Activated T-cell treated with anti-CD3 and anti-CD28 coated beads for 48 hours (primary cell): ENCODE results near the gene CCR7.
"Not testable (repeated sequence)": the region's sequence is repeated elsewhere in the genome, so short reads cannot be mapped to it uniquely, and the experiment has no call there.

Experiments used
- DNase-seq: peaks from one replicate; pipeline ENCODE4 v3.0.0-alpha.2; 2020; ENCODE audit warnings: low read depth

Gene CCR7

DNA sequence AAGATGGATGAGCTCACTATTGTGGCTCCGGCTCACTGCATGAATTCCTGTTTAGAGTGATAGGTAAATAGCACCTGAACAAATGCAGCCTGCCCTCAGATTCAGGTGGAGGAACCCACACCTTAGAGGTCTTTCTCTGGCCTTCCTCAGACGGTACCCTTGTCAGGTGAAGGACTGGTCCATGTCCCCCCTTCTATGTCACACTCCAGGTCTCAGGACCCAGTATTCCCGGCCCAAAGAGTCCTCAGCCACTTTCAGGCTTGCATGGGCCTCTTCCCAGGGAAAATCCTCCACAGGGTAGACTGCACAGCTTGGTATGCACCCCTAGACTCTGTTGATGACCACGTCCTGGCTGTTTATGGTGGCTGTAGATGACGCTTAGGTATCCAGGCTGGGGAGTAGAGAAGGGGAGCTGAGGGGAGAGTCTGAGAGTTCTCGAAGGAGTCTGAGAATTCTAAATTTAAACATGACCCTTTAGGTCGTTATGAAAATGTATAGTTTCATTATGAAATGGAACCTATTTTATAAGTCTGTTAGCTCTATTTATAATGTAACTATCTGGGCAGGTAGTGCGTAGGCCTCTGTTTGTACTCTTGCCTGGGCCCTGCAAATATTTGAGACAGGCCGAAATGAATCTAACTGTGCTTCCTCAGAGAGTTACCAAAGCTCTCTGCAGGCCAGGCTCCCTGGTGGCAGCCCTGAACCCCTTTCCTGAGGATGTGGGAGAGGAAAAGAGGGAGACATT, 32.5 kb upstream of the CCR7 start:
- DNase-seq = no peak

DNA sequence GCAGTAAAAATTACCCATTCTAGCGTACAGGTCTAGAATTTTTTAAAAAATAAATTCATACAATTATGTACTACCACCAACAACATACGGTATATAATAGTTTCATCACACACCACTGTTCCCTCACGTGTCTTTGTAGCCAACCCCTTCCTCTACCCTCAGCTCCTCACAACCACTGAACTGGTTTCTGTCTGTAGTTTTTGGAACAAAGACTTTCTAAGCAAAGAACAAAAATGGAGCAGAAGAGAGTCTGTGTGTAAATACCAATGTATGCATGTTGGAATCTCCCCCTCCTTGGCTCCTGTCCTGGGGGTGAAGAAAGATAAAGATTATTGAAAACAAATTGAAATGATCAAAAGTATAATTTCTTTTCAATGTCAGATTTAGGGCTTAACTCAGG, 31.9 kb upstream of the CCR7 start:
- no peak for DNase-seq

DNA sequence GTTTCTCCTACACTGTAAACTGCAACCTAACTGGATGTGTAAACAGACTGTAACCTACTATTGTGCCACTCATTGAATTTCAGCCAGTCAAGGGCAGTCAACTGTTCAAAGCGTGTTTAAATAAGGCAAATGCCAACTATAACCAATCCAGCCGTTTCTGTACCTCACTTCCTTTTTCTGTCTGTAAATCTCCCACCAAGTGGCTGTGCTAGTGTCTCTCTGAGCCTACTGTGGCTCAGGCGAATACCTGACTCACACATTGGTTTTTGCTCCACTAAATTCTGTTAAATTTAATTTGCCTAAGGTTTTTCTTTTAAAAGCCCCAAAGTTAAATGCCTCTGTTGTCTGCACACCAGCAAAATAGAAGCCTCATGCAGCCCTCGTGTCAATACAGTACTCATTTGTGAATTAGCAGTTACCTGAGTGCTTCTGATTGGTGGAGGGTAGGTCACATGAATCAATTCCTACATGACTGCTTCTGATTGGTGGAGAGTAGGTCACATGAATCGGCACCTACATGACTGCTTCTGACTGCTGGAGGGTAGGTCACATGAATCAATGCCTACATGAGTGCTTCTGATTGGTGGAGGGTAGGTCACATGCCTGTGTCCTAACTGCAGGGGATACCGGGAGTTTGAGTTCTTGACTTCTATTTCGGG, 31.1 kb upstream of the CCR7 start:
- no peak for DNase-seq

DNA sequence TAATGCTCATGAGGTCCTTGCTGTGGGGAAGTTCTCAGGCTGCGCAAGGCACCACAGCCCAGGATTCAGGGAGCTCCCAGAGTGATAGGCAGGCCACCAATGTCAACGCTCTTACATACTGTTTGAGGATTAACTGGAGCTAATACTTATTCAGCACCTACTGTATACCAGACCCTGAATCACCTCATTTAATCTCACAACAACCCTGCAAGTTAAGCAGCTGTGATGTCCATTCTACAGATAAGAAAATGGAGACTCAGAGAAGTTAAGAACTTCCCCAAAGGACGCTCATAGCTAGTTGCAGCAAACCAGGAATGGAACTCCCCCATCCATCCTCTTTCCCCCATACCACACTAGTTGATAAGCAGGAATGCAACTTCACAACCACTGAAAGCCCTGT, 25.5 kb upstream of the CCR7 start:
- no peak for DNase-seq

DNA sequence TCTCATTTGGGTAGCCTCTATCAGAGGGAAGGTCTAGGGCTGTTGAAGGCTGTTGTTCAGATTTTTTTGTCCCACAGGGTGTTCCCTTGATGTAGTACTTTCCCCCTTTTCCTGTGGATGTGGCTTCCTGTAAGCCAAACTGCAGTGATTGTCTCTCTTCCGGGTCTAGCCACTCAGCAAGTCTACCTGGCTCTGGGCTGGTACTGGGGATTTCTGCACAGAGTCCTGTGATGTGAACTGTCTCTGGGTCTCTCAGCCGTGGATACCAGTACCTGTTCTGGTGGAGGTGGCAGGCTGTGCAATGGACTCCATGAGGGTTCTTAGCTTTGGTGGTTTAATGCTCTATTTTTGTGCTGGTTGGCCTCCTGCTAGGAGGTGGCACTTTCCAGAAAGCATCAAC, 23.3 kb upstream of the CCR7 start:
- no peak for DNase-seq

DNA sequence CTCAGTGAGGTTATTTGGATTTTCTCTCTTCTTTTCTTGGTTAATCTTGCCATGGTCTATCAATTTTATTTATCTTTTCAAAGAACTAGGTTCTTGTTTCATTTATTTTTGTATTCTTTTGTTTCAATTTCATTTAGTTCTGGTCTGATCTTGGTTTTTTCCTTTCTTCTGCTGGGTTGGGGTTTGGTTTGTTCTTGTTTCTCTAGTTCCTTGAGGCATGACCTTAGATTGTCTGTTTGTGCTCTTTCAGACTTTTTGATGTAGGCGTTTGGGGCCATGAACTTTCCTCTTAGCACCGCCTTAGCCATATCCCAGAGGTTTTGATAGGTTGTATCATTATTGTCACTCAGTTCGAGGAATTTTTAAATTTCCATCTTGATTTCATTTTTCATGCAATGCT, 21.0 kb upstream of the CCR7 start:
- DNase-seq = not testable (repeated sequence)

DNA sequence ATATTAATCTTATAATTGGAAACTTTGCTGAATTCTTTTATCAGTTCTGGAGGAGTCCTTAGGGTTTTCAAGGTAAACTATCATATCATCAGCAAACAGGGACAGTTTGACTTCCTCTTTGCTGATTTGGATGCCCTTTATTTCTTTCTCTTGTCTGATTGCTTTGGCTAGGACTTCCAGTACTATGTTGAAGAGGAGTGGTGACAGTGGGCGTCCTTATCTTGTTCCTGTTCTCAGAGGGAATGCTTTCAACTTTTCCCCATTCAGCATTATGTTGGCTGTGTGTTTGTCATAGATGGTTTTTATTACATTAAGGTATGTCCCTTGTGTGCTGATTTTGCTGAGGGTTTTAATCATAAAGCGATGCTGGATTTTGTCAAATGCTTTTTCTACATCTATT, 19.7 kb upstream of the CCR7 start:
- DNase-seq = not testable (repeated sequence)

DNA sequence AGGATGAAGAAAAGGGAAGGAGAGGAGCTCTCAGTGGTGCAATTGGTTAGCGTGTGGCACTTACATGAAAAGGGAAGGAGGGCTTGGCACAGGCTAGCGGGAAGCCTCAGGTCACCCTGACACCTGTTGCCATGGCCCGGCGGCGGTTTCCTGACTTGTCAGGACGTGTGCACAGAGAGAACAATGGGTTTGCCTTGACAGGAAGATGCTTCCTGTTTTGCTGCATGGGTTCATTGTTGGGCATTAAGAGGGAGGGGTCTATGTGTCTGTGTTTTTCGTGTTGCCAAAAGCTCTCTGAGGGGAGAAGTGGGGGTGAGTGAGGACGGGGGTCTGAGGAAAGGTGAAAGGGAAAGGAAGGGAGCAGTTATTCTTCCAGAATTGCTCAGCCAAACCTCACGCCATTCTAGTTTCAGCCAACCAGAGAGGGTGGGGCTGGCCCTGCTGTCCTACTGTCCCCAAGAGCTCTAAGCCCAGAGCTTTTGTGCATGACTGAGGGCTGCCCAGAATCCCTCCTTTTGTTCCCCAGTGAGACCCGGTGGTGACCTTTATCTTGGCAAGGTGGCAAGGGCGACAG, 17.1 kb upstream of the CCR7 start:
- DNase-seq = no peak

DNA sequence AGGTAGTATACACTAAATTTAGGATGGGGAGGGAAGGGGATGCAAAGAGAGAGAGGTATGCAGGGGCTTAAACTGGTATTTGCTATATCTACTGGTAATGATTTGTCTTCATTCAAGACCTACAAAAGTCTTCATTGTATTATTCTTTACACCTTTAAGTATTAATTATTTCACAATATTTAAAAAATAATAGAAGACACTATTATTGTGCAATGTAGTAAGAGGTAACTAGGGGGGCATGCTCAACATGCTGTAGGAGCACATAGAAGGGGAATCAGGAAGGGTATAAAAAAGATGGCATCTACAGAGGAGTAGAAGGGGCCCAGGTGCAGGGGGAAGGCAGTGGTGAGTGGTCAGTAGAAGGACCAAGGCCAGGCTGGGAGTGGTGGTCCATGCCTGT, 14.9 kb upstream of the CCR7 start:
- DNase-seq = no peak

DNA sequence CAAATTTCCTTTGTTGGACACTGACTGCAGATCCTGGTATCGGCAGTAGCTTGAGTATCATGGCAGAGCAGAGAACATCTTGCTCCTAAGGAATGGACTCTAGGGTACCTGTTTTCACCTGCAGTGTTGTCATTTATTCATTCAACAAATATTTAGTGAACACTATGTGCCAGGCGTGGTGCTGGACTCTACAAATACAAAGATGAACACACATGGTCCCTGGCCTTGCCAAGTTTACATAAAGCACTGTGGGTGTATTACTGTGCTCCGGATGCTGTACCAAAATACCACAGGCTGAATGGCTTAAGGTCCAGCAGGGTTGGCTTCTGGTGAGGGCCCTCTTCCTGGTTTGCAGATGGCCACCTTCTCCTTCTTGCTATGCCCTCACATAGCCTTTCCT, 14.2 kb upstream of the CCR7 start:
- no peak for DNase-seq

DNA sequence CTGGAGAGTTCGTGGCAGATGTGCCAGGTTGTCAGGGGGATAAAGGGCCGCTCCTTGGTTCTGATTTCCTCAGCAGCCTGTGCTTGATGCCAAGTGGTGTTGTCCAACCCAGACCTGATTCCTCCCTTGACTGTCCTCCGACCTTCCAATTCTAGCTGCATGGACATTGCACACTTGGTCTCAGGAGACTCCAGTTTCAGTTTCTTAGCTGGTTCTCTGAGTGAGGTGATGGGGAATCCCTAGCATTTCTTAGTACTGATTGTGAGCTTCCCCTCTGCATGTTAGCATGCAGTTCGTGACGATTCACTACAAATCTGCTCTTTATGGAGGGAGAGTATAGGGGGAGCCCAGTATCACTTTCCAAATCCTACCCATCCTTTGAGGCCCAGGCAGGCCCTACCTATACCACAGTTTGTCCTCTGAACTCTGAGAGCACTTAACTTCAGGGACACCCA, 12.4 kb upstream of the CCR7 start:
- no peak for DNase-seq

DNA sequence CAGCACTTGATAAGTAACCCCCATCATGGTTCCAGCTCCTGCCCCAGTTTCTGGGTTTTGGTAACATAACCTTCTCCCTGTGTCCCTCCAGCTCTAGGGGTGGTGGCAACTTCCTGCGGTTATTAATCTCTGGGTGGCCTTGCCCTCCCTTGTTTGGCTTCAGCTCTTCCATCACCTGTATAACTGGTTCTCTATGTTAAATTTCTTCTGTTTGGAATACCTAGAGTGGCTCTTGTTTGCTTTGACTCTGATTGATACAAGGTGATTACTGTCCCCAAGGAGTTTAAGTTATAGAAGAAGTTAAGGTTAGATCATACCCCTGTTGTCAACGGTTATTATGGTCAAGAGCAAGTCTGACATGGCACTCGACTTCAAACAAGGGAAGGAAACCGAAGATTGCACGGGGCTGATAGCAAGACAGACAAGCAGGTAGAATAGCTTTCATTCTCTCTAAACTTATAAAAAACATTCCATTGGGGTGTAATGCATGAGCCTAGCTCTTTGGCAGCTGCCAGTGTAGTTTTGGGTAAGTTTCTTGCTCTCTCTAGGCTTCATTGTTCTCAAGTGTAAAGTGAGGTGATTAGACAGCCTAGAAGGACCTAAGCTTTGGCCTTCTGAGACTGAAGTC, 11.0 kb upstream of the CCR7 start:
- DNase-seq = no peak

DNA sequence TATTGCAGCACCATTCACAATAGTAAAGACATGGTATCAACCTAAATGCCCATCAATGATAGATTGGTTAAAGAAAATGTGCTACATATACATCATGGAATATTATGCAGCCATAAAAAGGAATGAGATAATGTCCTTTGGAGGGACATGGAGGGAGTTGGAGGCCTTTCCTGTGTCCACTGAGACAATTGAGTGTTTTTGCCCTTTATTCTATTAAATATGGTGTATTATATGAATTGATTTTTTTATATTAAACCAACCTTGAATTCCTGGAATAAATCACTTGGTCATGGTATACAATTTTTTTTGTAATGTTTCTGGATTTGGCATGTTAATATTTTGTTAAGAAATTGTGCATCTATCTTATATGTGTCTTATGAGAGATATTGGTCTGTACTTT, 9.0 kb upstream of the CCR7 start:
- DNase-seq = no peak

DNA sequence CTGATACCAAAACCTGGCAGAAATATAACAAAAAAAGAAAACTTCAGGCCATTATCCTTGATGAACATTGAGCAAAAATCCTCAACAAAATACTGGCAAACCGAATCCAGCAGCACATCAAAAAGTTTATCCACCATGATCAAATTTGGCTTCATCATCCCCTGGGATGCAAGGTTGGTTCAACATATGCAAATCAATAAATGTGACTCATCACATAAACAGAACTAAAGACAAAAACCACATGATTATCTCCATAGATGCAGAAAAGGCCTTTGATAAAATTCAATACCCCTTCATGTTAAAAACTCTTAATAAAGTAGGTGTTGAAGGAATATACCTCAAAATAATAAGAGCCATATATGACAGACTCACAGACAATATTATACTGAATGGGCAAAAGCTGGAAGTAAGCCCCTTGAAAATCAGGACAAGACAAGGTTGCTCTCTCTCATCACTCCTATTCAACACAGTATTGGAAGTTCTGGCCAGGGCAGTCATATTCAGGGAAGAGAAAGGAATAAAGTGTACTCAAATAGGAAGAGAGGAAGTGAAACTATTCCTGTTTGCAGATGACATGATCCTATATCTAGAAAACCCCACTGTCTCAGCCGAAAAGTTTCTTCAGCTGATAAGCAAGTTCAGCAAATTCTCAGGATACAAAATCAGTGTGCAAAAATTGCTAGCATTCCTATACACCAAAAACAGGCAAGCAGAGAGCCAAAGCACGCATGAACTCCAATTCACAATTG, 7.1 kb upstream of the CCR7 start:
- not testable (repeated sequence) for DNase-seq

DNA sequence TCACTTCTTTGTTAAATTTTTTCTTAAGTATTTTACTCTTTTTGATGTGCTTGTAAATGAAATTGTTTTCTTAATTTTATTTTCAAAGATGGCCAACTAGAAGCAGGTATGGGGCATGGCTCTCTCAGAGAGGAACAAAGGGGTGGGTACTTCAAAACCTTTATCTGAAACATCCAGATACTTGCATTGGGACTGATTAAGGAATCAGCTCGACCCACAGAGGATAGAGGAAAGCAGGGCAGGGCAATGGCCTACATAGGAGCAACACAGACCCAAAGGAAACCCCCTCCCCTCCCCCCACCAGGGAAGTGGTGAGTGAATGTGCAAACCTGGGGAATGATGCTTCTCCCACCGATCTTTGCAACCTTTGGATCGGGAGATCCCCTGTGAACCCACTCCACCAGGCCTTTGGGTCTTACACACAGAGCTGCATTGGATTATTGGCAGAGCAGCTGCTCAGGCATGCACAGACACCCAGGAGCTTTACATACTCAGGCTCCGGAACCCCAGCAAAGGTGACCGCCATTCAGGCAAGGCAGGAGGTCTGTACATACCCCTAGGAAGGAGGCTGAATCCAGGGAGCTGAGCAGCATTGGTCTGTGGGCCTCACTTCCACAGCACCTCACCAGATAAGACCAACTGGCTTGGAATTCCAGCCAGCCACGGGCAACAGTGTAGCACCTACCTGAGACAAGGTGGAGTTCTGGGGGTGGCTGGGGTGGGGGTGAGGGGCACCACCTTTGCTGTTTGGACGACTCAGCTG, 3.0 kb upstream of the CCR7 start:
- DNase-seq = no peak

DNA sequence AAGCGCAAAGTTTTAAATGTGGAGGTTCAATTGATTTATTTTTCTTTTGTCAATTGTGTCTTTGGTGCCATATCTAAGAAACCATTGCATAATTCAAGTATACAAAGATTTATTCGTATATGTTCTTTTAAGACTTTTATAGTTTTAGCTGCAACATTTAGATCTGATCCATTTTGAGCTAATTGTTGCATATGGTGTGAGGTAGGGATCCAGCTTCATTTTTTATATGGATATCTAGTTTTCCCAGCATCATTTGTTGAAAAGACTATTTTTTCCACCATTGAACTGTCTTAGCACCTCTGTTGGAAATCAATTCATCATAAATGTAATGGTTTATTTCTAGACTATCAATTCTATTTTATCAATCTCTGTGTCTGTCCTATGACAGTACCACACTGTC, 2.1 kb upstream of the CCR7 start:
- no peak for DNase-seq

DNA sequence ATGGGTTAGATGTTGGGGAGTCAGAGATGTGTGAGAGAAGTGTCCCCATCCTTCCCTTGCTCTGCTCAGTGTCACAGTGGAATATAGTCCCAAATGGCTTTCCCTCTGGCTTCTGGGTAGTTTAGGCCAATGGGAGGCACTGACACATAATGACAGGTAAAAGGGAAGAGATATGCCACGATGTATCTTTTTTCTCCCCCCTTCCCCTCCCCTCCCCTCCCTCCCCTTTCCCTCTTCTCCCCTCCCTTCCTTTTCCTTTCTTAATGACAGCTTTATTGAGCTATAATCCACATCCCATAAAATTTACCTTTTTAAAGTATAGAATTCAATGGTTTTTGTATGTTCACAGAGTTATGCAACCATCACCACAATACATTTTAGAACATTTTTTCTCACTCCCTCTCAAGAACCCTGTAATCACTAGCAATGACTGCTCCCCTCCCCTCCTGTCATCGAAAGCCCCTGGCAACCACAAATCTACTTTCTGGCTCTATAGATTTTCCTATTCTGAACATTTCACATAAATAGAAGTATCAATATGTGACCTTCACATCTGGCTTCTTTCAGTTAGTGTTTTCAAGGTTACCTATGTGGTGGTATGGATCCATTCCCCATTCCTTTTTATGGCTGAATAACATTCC, 617 bp upstream of the CCR7 start:
- no peak for DNase-seq

DNA sequence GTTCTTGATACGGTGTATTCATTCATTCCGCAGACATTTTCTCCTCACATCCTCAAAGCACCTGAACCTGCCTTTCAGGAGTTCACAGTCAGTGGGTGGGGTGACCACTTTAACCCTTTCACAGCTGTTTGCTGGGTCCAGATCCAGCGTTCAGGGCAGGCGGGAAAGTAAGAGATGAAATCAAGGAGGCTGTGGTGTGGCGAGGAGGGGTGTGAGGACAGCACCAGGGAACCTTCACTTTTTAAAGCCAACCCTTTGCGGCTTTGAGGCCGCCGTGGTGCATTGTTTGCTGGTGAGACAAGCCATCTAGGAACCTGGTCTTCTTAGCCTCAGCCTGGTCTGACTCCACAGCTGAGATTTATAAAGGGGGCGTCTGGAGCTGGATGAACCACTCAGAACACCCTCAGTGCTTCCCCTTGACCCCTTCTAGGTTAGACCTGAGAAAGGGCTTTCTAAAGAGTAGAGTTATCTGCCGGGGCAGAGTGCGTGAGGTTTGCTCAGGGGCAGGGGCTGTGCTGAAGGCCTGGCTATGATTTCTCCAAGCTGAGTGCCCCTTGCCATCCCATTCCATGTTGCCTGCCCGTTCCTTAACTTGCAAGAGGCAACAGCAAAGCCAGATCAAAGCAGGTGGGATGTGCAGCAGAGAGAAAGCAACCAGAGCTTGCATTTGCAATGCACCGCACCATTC, 933 bp downstream of the CCR7 start:
- DNase-seq = peak; percentile 56

DNA sequence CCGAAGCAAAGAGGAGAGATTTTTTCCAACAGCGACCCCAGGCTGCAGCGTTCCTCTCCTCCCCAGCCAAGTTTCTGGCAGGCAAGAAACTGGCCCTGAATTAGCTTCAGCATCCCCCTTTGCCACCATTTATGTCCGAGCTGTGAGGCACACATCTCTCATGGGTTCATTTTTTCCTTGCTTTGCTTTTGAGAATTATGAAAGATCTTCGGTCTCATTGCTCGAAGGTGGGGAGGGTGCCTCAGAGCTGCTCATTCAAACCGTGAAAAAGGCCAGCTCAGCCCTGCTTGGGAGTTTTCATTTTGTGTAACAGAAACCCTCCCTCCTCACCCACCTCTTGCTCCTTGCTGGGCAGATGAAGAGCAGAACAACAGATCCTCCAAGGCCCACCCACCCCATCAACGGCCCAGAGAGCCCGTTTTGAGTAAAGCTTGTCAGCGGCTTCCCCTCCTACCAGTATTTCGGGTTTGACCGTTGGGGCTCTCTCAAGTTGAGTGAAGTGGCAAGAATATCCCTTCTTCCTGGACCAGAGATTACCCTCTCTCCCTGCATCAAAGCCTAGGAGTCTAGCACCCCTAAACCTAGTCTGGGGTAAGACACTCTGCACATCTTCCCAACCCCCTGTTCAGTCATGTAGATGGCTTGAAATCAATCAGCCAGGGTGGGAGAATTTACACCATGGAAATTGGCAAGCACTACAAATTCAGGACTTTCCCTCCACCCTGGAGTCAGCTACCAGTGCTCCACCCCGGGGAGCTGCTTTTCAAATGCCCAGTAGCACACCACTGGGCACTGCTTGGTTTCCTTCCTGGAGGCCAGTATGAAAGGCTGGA, 1.8 kb downstream of the CCR7 start:
- DNase-seq = peak; percentile 71

DNA sequence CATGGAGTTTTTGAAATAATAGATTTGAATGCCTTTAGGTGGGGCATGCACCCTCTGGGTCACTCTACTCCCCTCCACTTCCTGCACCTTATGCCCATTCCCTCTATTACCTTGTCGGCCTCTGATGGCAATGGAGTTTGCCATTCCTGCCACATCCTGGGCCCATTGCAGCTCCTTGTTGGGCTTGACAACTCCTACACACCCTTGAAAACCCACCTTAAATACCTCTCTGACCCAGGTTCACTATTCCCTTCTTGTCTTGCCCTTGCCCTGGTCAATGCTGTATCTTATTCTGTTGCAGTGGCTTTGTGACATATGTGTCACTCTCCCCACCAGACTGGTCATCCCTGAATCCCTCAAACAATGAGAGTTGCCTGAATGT, 2.4 kb downstream of the CCR7 start:
- DNase-seq = no peak
